Epithelial cell of esophagus (primary cell): Measurements from ENCODE around the gene SRF.

Experiments
- DNase-seq: peaks from one replicate; pipeline ENCODE4 v3.0.0; 2010; ENCODE audit warnings: low read depth
- H3K4me3 ChIP-seq: 2 replicates; pipeline ENCODE4 v1.5.1; 2011; ENCODE audit warnings: mild to moderate bottlenecking, low read length, control low read depth
- TF ChIP-seq, protein P1 (sequence below): IDR thresholded peaks from 2 replicates; pipeline ENCODE4 v1.5.1; 2011; ENCODE audit warnings: low read depth, mild to moderate bottlenecking, low read length, control low read depth, inconsistent platforms; ENCODE audit not compliant: insufficient read depth; ENCODE audit errors: missing control alignments

SRF gene

DNA sequence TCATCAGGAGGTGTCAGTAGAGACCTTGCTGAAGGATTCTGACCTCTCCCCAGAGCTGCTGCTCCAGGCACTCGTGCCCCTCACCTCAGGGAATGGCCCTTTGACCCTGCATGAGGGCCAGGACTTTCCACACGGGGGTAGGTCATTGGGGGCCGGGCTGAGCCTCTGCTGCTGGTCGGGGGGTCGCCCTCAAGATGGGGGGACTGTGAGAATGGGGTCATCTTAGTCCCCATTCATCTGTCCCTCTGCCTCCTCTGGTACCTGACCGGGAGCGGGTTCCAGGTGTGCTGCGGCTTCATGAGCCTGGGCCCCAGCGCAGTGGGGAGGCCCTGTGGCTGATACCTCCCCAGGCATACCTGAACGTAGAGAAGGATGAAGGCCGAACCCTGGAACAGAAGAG is 42.4 kb downstream of the SRF start:
- TF ChIP-seq, protein P1, sequence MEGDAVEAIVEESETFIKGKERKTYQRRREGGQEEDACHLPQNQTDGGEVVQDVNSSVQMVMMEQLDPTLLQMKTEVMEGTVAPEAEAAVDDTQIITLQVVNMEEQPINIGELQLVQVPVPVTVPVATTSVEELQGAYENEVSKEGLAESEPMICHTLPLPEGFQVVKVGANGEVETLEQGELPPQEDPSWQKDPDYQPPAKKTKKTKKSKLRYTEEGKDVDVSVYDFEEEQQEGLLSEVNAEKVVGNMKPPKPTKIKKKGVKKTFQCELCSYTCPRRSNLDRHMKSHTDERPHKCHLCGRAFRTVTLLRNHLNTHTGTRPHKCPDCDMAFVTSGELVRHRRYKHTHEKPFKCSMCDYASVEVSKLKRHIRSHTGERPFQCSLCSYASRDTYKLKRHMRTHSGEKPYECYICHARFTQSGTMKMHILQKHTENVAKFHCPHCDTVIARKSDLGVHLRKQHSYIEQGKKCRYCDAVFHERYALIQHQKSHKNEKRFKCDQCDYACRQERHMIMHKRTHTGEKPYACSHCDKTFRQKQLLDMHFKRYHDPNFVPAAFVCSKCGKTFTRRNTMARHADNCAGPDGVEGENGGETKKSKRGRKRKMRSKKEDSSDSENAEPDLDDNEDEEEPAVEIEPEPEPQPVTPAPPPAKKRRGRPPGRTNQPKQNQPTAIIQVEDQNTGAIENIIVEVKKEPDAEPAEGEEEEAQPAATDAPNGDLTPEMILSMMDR: no peak
- DNase-seq: no peak
- no peak overlapping the region for H3K4me3 ChIP-seq

DNA sequence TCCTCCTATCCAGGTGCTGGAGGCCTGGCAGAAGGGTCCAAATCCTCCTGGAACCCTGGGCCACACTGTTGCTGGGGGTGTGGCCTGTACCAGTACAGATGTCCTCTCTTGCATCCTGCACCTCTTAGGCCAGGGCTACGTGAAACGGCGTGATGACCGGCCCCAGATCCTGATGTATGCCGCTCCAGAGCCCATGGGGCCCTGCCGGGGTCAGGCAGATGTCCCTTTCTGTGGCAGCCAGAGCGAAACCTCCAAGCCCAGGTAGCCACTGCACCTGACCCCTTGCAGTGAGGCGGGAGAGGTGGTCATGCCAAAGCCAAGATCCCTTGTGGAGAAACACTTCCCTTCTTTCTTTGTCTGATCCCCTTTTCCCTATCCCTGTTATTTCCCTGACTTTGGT is 44.0 kb downstream of the SRF start:
- TF ChIP-seq, protein P1: no peak
- no peak for DNase-seq
- no peak overlapping the region for H3K4me3 ChIP-seq

DNA sequence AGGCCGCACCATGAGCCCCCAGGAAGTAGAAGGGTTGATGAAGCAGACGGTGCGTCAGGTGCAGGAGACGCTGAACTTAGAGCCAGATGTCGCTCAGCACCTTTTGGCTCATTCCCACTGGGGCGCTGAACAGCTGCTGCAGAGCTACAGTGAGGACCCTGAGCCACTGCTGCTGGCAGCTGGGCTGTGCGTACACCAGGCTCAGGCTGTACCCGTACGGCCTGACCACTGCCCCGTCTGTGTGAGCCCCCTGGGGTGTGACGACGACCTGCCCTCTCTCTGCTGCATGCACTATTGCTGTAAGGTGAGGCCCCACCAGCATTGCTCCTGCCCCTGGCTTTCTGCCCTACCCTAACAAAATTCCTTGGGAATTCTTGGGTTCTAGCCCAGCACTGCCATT is 45.1 kb downstream of the SRF start:
- H3K4me3 ChIP-seq: no peak overlapping the region
- DNase-seq: no peak
- TF ChIP-seq, protein P1: no peak

DNA sequence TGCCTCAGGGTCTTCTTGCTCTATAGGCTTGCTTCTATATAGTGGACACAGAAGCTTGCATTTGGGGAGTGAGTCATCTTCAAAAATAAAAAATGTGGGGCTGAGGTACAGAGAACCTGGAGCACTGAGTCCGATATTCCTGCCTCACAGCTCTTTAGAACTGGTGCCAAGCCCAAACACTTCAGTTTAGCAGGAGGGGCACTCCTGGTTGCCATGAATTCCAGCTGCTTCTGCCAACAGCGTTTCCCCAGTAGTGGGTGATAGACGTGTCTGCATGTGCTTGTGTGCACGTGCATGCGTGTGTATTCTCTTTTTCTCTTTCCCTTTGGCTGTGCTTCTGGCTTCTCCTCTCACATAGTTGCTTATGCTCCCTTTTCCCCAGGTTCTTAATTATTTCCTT is 46.3 kb downstream of the SRF start:
- no peak for DNase-seq
- TF ChIP-seq, protein P1: no peak
- H3K4me3 ChIP-seq: no peak overlapping the region

DNA sequence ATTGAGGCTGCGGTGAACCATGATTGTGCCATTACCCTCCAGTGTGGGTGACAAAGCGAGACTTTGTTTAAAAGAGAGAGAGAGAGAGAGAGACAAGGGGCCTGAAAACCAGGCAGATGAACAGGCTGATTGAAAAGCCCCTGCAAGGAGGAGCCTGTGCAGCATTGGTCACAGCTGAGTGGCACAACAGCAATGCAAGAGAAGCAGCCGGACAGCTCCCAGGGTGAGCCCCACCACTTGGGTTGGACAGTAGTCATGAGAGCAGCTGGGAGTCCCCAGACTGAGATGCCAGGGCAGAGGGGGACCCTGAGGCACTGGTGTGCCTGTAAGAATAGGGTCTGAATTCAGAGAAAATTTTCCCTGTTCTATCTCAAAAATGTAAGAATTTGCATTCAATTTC is 48.0 kb downstream of the SRF start:
- no peak overlapping the region for H3K4me3 ChIP-seq
- no peak for DNase-seq
- TF ChIP-seq, protein P1: no peak

DNA sequence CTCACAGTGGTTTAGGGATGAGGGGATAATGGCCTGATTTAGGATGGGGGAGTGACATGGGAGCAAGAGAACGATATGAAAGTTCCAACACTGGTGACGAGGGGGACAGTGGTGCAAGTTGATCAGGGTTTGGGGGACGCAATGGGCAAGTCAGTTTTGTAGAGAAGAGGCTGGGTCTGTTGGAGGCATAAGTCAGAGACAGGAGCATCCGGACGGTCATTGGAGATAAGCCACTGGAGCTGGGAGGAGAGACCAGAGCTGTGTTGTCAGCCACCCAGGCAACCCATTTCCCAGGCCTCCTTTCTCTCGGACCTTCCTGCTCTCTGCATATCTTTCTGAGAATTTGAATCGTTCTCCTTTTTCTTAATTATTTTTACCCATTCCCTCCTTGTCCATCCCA is 48.7 kb downstream of the SRF start:
- no peak for DNase-seq
- TF ChIP-seq, protein P1: no peak
- no peak overlapping the region for H3K4me3 ChIP-seq

DNA sequence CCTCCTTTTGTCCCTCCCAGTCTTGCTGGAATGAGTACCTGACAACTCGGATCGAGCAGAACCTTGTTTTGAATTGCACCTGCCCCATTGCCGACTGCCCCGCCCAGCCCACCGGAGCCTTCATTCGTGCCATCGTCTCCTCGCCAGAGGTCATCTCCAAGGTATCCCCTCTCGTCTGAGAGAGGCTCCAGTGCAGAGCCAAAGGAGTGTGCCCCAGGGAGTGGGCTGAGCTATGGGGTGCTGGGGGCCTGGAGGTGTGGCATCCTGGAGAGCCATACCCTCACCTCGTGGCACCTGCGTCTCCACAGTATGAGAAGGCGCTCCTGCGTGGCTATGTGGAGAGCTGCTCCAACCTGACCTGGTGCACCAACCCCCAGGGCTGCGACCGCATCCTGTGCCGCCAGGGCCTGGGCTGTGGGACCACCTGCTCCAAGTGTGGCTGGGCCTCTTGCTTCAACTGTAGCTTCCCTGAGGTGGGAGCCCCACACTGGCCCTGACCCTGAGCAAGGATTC is 49.4 kb downstream of the SRF start:
- TF ChIP-seq, protein P1: no peak
- no peak overlapping the region for H3K4me3 ChIP-seq

More for the DNA sequence above, 49.4 kb downstream of the SRF start:
- no peak for DNase-seq
